ENCODE results near the gene FEM1B.
A peak's percentile ranks its signal among the peaks of the same experiment; 100 is the strongest.

The FEM1B gene

DNA sequence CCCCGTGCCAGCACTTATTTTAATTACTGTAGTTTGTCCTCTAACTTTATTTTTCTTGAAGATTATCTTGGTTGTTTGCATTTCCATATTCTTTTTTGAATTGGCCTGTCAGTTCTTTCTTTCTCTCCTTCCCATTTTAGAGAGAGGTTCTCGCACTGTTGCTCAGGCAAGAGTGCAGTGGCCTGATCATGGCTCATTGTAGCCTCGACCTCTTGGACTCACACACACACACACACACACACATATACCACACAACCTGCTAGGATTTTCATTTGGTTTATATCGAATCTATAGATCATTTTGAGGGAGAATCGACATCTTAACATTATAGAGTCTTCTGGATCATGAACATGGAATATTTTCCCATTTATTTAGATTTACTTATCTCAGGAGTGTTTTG lies 8.7 kb downstream of the FEM1B start:
- no peak for DNase-seq

- no peak for DNase-seq
Observed at GRCh38 chr15:68289057-68289456, 11.5 kb downstream of the FEM1B start.

GRCh38 chr15:68289621-68290352 lies 12.2 kb downstream of the FEM1B start:
- no peak for DNase-seq

GRCh38 chr15:68290715-68291114 lies 13.2 kb downstream of the FEM1B start:
- no peak for DNase-seq

DNA sequence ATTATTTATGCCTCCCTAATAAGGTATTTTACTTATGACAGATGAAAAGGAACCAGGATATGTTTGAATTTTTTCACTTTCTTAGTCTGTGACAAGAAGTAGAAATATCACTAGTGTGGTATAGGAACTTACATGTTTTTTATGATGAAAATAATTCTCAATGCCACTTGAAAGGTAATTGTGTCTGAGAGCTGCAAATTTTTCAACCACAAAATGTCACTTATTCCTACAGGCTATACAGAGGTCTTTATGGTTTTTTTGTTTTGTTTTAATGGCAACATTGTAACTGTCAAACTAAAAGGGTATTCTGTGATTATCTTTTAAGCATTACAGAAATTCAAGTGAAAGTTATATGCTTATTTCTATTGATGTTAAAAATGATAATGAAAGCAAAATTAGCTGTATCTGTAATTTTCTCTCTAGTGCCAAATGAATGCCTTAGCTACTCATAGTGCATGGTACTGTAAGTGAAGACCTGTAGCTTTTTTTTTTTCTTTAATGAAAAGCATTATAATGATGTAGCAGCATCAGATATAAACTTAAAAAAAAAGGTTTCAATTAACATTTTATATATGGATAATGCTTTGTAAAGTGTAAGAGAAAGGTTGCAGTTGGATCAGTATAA lies 14.7 kb downstream of the FEM1B start:
- DNase-seq = no peak

GRCh38 chr15:68292967-68293366 lies 15.4 kb downstream of the FEM1B start:
- DNase-seq = no peak

DNA sequence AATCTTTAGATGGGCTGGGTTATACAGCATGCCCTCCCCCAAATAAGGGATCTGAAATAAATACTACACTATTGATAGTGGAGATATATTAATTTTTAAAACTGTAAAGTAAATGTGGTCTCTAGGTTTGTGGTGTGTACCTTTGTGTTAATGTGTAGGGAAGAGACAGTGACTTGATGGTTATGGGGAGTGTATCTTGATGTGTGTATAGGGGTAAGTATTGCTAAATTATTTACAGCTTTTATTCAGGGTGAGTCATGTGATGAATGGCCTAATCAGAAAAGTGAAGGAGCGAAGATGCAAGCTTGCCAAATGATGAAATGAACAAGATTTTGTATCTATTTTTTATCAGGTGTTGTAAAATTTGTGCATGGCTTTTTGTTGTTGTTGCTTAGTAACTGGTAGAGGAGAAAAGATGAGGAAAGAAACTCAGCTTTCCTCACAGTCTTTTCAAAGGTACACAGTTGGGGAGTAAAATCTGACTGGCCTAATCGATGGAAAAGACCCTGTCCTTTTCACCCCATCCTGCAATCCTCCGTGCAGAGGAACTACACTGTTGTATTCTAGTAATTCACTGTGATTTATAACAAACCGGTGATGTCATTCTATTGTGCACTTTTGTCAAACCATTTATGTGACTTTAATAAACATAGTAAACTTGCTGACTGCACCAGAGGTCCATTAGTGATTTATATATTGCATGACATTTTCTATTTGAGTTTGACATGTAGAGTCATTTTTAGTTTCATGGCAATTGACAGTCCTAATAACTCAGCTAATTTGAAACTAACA lies 17.7 kb downstream of the FEM1B start:
- DNase-seq = no peak

DNA sequence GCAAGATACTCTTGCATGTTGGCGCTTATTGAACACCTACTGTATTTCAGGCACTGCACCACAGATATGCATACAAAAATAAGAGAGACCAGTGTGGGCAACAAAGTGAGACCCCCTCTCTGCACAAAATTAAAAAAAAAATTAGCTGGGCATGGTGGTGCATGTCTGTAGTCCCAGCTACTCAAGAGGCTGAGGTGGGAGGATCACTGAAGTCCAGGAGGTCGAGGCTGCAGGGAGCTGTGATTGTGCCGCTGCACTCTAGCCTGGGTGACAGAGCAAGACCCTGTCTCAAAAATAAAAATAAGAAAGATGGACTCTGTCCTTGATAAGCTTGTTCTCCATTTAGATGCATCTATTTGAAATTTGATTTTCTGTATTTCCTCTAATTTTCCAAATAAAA lies 20.8 kb downstream of the FEM1B start:
- DNase-seq = no peak

DNA sequence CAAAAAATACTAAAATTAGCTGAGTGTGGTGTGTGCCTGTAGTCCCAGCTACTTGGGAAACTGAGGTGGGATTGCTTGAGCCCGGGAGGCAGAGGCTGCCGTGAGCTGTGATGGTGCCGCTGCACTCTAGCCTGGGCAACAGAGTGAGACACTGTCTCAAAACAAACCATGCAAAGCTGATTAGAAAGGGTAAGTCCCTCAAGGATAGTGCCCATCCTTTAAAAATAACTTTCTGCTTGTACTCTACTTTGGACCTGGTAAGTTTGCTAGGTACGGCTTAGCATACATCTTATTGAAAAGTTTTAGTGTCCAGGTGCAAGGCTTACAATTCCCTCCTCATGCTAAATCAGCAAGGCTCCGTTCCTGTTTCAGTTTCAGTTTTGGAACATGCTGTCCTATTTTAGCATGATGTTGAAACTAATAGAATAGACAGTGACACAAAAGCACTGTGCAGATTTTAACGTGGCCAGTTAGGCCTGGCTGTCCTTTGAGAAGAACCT lies 21.4 kb downstream of the FEM1B start:
- peak; percentile 30 for DNase-seq

- peak; percentile 21 for DNase-seq
Observed at GRCh38 chr15:68299436-68299835, 21.9 kb downstream of the FEM1B start.

DNA sequence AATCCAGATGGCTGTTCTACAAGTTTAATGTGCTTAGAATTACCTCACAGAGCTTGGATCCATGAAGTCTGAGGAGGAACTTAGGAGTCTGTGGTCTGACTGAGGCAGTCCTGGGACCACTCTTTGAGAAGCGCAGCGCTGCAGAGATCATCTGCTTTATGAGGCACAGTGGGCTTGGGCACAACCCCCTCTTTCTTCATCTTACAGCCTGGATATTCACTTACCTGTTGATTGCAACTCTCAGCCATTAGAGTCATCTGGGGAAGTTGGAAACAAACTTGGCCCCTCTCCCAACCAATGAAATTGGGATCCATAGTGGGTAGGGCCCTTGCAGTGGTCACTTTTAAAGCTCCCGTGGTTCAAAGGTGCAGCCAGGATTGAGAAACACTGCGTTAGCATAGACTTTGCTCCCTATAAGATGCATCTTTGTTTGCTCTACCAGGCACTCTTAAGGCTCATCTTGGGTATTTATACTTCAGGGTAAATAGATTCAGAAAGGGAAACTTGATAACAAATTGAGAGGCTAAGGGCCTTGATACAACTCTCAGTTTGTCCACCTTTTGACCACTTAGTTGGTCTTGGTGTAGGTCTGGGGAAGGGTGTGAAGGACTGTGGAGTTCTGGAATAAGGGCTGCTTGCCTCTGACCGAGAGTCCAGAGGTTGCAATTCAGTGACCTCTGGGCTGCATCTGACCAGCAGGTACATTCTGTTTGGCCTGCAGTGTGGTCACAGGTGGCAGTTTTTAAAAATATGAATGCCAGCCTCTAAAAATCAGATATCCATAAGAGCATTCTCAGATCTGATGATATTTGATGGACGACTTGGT lies 22.8 kb downstream of the FEM1B start:
- DNase-seq = peak; percentile 6

DNA sequence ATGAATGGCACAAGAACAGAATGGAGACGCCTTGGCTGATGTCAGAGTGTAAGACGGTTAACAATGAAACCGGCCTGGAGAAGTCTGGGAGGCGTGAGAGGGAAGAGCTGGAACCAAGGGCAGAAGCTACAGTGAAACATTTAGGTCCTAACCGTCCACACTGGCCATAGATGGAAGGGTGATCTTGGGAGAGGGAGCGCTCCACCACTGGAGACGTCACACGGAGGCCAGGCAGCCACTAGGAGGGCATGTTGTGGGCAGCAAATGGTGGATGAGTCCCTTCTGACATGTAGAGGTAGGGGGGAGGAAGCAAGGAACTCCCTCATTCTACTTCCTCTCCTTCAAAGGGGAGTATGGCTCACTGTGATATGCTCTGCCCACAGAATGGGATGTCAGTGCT lies 23.8 kb downstream of the FEM1B start:
- DNase-seq = peak; percentile 12

DNA sequence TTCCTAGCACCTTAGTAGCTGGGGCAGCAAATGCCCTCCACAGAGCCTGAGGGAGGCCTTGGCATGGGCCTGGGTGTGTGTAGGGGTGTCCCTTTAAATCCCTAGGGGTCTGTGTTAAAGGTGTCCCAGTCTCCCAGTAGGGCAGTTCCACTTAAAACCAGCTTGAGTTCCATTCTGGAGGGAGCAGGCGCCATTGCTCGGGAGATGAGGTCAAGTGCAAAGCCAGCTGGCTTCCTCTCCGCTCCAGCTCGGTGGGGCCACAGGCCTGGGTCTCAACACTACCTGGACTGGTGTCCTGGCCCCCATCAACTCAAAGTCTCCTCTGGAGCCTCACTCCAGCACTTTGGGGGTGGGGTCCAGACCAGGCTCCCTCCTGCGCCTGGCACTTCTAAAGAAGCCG lies 25.2 kb downstream of the FEM1B start:
- peak; percentile 14 for DNase-seq

DNA sequence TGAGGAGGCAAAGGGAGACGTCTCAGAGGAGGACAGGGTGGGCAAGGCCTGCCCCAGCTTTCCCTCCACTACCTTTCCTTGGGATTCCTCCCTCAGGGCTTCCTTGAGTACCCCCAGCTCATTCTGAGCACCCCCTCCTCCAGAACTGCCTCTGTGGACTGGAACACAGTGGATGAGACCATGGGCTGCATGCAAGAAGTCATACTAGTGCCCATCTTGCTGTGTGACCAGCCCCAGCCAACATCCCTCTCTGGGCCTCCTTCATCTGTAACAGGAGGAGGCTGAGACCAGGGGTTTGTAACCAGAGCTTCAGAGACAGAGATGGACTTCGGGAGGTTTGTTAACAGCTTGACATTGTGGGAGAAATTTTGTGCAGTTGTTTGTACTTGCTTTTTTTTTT lies 25.6 kb downstream of the FEM1B start:
- DNase-seq = peak; percentile 1

DNA sequence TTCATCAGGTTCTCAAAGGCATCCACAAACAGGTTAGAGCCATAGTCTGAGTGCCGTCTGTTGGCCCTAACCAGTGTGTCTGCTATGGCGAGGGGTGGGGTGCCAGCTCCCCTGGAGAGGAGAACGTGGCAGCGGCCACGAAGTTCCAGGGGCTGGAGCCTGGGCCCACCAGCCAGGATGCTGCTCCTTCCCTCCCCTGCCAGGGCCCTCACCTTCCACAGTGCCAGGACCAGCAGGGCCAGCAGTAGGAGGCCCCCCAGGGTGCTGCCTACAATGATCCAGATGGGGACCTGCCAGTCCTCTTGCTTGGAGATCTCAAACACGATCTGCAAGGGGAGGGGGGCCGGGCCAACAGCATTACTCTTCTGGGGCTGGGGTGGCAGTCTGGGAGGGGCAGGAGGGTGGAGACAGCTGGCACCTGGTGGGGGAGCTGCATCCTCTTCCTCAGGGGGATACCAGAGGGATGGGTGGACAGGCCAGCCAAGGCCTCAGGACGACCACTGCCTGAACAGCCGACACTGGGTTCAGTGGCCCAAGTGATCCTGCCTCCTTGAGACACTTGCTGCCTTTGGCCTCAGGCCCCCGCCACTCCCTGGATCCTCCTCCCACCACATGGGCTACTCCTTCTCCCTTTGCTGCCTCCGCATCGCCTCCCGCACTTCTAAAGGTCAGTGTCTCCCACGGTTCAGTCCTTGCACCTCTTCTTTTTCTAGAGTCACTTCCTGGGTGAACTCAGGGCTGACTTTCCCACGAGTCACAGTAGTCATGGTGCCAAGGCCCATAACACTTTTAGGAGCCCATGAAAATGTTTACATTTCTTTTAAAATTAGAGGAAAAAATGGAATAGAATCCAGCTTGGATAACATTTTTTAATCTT lies 26.3 kb downstream of the FEM1B start:
- peak; percentile 14 for DNase-seq

DNA sequence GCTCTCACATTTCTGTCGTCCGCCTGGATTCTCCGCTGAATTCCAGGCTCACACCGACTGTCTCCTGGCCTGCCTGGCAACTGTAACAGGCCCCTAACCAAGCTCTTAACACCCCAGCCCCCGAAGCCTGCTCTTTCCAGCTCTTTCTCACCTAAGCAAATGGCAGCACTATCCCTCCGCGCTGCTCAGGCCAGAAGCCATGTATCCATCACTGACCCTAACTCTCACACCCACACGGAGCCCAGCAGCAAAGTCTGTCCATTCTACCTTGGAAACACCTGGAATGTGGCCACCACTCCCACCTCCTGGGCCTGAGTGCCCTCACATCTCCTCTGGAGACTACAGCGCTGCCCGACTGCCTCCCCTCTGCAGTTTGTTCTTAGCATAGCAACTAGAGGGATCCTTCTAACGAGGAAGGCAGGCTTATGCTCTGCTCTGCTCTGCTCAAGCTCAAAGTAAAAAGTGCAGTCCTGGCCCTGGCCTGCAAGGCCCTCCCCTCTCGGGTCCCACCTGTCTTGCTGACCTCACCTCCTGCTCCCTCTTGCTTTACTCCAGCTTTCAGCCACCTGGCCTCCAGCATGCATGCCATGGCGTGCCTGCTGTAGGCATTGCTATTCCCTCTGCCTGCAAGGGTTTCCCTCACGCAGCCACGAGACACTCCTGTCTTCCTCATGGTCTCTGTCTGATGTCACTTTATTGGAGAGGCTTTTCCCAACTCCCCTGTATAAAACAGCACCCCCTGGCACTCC lies 27.2 kb downstream of the FEM1B start:
- DNase-seq = peak; percentile 16

DNA sequence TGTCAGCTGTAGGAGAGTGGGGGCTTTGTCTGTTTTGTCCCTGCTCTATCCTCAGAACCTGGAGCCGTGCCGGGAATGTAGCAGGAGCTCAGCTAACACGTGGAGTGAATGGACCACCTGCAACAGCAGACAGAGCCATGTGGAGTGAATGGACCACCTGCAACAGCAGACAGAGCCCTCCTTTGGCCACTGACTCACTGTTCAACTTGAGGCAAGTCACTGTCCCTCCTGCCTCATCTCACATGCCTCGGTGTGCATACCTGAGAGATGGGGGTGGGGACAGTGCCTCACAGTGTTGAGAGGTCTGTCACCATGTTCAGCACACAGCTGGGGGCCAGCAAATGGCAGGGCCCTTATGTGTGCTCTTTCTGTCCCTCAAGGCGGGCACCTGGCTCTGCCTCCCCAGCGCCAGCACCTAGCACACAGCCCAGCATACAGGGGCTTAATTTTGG lies 27.9 kb downstream of the FEM1B start:
- peak; percentile 13 for DNase-seq

GRCh38 chr15:68307131-68307928 lies 29.8 kb downstream of the FEM1B start:
- DNase-seq = peak; percentile 18

DNA sequence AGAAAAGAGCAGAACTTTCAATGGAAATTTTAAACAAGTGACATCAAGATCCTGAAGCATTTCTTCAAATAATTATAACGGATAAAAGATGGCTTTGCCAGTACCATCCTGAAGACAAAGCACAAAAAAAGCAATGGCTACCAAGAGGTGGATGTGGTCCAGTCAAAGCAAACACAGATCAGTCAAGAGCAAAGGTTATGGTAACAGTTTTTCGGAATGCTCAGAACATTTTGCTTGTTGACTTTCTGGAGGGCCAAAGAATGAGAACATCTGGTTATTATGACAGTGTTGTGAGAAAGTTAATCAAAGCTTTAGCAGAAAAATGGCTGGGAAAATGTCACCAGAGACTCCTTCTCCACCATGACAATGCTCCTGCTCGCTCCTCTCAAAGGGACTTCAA lies 31.5 kb downstream of the FEM1B start:
- DNase-seq = no peak

- peak; percentile 25 for DNase-seq
Observed at GRCh38 chr15:68310178-68310803, 32.7 kb downstream of the FEM1B start.

Data from activated CD4-positive, CD25-positive, alpha-beta regulatory T cell treated with anti-CD3 and anti-CD28 coated beads, Interleukin-2, amount 50 U/mL, for 72 hours (primary cell).